AG10803 (cell line): ENCODE data around the gene LIPJ.

Experiments
- DNase-seq: peaks from one replicate; pipeline ENCODE4 v3.0.0; 2010; ENCODE audit warnings: low read depth
- H3K4me3 ChIP-seq: 2 replicates; pipeline ENCODE4 v1.5.1; 2011; ENCODE audit warnings: mild to moderate bottlenecking, low read length, control low read depth
- TF ChIP-seq, protein P1 (sequence below): conservative IDR thresholded peaks from 2 replicates; pipeline ENCODE4 v1.5.1; 2011; ENCODE audit warnings: mild to moderate bottlenecking, low read length, control low read depth, inconsistent platforms

Gene LIPJ

DNA sequence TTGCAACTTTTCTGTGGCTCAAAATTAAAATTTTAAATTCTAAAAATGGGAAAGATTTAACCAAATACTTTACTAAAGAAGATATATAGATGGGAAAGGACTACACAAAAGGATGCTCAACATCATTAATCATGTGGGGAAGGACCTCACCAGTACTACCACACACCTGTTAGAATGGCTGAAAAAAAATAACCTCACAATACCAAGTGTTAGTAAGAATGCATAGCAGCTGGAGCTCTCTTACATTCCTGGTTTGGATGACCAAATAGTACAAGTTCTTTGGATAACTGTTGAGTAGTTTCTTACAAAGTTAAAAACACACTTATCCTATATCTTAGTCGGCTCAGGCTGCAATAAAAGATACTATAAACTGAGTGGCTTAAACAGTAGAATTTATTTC lies 33.9 kb downstream of the LIPJ start:
- DNase-seq, result no peak
- TF ChIP-seq, protein P1, sequence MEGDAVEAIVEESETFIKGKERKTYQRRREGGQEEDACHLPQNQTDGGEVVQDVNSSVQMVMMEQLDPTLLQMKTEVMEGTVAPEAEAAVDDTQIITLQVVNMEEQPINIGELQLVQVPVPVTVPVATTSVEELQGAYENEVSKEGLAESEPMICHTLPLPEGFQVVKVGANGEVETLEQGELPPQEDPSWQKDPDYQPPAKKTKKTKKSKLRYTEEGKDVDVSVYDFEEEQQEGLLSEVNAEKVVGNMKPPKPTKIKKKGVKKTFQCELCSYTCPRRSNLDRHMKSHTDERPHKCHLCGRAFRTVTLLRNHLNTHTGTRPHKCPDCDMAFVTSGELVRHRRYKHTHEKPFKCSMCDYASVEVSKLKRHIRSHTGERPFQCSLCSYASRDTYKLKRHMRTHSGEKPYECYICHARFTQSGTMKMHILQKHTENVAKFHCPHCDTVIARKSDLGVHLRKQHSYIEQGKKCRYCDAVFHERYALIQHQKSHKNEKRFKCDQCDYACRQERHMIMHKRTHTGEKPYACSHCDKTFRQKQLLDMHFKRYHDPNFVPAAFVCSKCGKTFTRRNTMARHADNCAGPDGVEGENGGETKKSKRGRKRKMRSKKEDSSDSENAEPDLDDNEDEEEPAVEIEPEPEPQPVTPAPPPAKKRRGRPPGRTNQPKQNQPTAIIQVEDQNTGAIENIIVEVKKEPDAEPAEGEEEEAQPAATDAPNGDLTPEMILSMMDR, result no peak
- H3K4me3 ChIP-seq, result no peak overlapping the region

DNA sequence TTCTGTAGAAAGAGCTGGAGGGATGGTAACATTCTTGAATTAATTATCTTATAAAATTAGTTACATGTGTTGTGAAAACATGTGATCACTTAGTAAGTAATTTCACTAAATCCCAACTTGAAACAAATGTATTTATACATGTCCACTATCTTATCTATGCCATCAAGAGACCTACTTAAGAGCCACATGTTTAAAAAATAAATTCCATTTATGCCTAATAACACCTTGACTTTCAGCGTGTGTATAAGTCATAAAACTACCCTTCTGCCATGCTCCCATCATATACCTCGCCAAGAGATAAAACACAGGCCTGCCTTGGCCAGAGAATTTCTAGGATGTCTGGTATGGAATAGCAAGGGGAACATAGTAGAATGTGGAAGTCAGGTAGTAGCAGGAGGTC lies 37.3 kb downstream of the LIPJ start:
- no peak for DNase-seq
- TF ChIP-seq, protein P1, result no peak
- no peak overlapping the region for H3K4me3 ChIP-seq

DNA sequence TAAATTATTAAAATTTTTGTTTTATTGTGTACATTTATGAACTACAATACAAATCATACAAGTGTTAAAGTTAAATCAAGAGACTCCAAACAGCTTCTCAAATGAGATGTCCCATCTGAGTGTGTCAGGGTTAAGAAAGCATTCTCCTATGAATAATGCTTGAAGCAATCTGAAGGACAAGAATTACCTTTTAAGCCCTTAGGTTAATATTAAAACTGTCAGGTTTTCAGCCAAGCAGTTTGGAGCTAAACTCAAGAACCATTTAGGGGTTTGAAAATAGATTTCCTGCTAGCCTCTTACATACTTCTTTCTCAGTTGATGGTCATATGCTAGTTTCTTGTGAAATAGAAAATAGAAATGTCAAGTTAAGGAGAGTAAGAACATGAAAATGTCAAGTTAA lies 38.3 kb downstream of the LIPJ start:
- TF ChIP-seq, protein P1, result no peak
- no peak for DNase-seq
- H3K4me3 ChIP-seq, result no peak overlapping the region

DNA sequence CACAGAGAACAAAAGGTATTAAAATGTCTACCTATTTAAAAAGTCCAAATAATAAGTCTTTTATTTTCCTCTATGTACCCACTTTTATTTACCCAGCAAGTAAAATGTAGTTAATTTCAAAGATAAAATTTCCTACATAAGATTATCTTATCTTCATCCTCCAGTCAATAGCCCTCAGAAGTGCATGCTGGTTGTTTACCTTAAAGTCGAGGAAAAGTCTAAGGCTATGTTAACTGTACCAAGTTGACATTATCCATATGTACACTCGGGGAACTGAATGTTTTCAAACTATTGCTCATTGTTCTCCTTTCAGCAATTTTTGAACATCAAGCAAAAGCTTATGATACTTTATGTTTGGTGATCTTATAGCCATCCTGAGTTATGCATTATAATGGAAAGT lies 53.6 kb downstream of the LIPJ start:
- no peak for DNase-seq
- TF ChIP-seq, protein P1, result no peak

DNA sequence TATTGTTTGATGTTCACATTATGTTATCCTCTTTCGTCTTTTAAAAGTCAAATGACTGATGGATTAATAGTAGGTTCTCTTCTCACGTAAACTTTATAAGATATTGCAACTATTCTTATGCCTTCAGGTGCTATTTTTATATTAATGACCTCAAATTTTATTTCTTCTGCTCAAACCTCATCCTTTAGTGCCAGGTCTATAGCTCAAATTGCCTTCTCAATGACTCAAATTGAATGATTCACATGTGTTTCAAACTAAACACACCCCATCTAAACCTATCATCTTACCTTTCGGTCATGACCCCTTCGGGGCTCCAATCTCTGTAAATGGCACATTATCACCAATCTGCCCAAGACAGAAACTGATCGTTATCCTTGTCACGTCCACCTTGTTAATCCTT lies 55.6 kb downstream of the LIPJ start:
- H3K4me3 ChIP-seq, result no peak overlapping the region
- no peak for DNase-seq
- TF ChIP-seq, protein P1, result no peak

More for the DNA sequence above, 53.6 kb downstream of the LIPJ start:
- H3K4me3 ChIP-seq, result no peak overlapping the region

DNA sequence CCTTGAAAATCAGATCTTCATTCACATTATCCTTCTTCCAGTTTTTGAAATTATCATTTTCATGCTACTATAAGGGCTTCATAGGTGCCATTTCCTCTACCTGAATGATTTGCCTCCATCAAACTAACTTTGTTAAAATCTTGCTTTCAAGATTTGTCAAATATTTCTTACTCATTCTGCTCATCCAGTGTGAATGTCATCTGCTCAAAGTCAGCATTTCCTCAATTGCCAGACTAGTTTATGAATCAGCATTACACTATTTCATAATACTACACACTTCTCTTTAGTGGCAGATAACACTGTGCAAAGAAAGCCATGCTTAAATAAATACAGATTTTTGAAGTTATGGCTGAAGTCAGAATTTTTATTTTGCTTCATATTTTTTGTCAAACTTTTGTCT lies 56.4 kb downstream of the LIPJ start:
- TF ChIP-seq, protein P1, result no peak
- DNase-seq, result peak; percentile 42
- no peak overlapping the region for H3K4me3 ChIP-seq

DNA sequence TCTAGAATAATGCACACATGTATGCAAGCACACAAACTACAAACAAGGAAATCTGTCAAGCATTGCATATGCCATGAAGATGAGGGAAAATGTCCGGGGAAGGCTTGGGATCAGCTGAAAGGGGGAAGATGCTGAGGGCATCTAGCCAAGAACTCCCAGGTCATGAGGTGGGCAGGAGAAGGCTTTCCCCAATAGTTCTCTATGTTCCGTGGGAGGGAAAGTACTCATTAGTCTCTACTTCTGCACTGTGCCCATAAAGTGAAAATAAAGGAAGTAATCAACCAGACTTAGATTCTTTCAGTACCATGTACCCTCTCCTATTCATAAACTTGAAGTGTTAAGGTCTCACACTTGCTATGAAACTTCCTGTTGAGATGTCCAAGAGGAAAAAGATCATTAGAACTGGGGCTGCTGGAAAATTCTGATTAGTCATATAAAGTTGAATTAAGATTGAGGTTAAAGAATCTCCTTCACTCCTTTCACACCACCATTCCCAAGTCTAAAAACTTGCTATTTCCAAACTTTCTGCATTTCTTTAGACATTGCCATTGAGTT lies 60.6 kb downstream of the LIPJ start:
- TF ChIP-seq, protein P1, result no peak
- H3K4me3 ChIP-seq, result no peak overlapping the region
- DNase-seq, result no peak
